ENCODE results near the gene TAP2. TPM values are rescaled to one million over a fixed set of nuclear protein-coding genes. Genes with fewer than 3 reads are reported as not detected.

Gene TAP2
- total RNA-seq, 2 experiments from 2014 or later: 96.4 to 108 TPM

DNA sequence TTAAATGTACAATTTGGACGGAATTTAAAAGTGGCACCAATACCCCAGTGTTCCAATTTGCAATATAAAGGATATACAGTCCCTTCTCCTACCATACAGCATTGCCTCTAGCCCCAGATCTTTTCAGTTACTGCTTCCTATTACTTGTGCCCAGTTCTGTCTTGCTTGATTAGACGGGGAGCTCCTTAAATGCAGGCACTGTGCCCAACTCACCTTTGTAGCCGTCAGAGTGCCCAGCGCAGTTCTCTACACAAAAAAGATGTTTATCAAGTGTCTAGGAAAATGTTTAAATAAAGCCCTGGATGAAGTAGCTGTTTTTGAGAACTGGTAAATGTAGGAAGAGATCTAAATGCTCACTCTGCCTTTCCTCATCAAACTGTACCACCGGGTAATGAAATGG, 7.6 kb downstream of the TAP2 start:
- POLR2A ChIA-PET: interaction anchor here (0.5 to 1.6 kb wide), 2 partner anchors 37 to 1954 kb away, joined by 3 to 5 read pairs; no protein-coding TSS in a partner anchor
- intact Hi-C loops (cut with micrococcal nuclease; ENCODE audit: unreplicated experiment): no loop called here
- Histone ChIP-seq H3K79me2 (ENCODE audit: insufficient read depth, low read depth, low read length) (peaks cover 4% of the 10 kb centered on the region; the same call in 1 of the 2 replicates), H3K4me3 (ENCODE audit: low read depth, low read length, poor library complexity, severe bottlenecking) (no peak overlapping the region), H3K4me2 (ENCODE audit: low read length) (no peak overlapping the region), H3K27ac (ENCODE audit: low read depth, low read length, poor library complexity, severe bottlenecking) (no peak overlapping the region), H3K9me3 (ENCODE audit: low read length) (no peaks in the 10 kb centered on the region), H3K9me2 (ENCODE audit: insufficient read depth, low read length) (no peaks in the 10 kb centered on the region), H3K36me3 (ENCODE audit: insufficient read depth, low read length) (peaks cover 93% of the 10 kb centered on the region), H3K4me1 (ENCODE audit: insufficient read depth, low read length, poor library complexity, severe bottlenecking) (peaks cover 10% of the 10 kb centered on the region), H2AFZ (ENCODE audit: low read length) (no peak overlapping the region), H4K20me1 (ENCODE audit: insufficient read depth, low read length) (no peaks in the 10 kb centered on the region)
- CTCF ChIA-PET (ENCODE audit: unreplicated experiment): no interaction called here
- TF ChIP-seq EZH2phosphoT487 (IDR thresholded peaks at IDR 0.05; ENCODE audit: borderline replicate concordance, low read depth, low read length): no peak
- TF ChIP-seq, protein P1, sequence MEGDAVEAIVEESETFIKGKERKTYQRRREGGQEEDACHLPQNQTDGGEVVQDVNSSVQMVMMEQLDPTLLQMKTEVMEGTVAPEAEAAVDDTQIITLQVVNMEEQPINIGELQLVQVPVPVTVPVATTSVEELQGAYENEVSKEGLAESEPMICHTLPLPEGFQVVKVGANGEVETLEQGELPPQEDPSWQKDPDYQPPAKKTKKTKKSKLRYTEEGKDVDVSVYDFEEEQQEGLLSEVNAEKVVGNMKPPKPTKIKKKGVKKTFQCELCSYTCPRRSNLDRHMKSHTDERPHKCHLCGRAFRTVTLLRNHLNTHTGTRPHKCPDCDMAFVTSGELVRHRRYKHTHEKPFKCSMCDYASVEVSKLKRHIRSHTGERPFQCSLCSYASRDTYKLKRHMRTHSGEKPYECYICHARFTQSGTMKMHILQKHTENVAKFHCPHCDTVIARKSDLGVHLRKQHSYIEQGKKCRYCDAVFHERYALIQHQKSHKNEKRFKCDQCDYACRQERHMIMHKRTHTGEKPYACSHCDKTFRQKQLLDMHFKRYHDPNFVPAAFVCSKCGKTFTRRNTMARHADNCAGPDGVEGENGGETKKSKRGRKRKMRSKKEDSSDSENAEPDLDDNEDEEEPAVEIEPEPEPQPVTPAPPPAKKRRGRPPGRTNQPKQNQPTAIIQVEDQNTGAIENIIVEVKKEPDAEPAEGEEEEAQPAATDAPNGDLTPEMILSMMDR (conservative IDR thresholded peaks at IDR 0.05; ENCODE audit: low read length): no peak
- no peak for DNase-seq (ENCODE audit: low spot score)
- no TSS peak for BruUV-seq (replicated peaks)

DNA sequence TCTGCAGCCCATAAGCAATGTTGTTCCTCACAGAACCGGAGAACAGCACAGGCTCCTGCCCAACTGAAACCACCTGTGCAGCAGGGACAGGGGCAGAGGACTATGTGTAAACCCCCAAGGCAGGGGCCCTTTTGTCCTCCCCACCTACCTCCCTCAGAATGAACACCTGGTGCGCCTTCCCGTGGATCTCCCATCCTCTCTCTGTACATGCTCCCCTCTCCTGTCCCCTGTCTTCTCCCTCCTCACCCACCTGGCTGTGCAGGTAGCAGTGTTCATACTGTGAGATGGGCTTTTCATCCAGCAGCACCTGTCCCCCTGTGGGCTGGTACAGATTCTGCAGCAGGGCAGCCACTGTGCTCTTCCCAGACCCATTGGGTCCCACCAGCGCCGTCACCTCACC, 8.5 kb downstream of the TAP2 start:
- Histone ChIP-seq H3K9me2 (ENCODE audit: insufficient read depth, low read length) (no peaks in the 10 kb centered on the region), H2AFZ (ENCODE audit: low read length) (no peak overlapping the region), H3K27ac (ENCODE audit: low read depth, low read length, poor library complexity, severe bottlenecking) (no peak overlapping the region), H3K4me3 (ENCODE audit: low read depth, low read length, poor library complexity, severe bottlenecking) (no peak overlapping the region), H3K9me3 (ENCODE audit: low read length) (no peaks in the 10 kb centered on the region), H3K4me1 (ENCODE audit: insufficient read depth, low read length, poor library complexity, severe bottlenecking) (peaks cover 5% of the 10 kb centered on the region), H3K4me2 (ENCODE audit: low read length) (no peak overlapping the region), H4K20me1 (ENCODE audit: insufficient read depth, low read length) (no peaks in the 10 kb centered on the region), H3K79me2 (ENCODE audit: insufficient read depth, low read depth, low read length) (0 out of 2 replicates have a peak, but pooled peaks cover 3% of the 10 kb centered on the region), H3K36me3 (ENCODE audit: insufficient read depth, low read length) (peaks cover 84% of the 10 kb centered on the region)
- CTCF ChIA-PET (ENCODE audit: unreplicated experiment): no interaction called here
- no TSS peak for BruUV-seq (replicated peaks)
- intact Hi-C loops (cut with micrococcal nuclease; ENCODE audit: unreplicated experiment): no loop called here
- DNase-seq (ENCODE audit: low spot score): no peak
- no peak for TF ChIP-seq EZH2phosphoT487 (IDR thresholded peaks at IDR 0.05; ENCODE audit: borderline replicate concordance, low read depth, low read length)
- TF ChIP-seq, protein P1 (conservative IDR thresholded peaks at IDR 0.05; ENCODE audit: low read length): no peak
- POLR2A ChIA-PET: no interaction called here

DNA sequence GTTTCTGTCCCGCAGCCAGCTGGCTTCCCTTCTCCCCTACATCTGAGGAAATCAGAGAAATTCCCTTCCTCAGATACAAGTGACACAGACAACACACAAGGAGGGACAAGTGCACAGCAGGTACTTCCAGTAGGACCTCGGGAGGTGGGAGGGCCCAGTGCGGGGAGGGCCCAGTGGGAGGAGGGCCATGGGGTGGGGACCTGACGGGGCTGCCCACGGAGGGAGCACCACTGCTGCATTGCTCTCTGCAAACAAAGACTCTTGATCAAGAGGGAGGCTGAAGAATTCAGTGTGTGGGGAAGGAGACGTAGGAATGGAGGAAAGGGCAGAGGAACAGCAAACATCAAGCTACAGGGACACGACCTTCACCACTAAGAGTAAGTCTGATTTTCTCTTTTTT, 9.0 kb downstream of the TAP2 start:
- H3K36me3 ChIP-seq (ENCODE audit: insufficient read depth, low read length): peaks cover 78% of the 10 kb centered on the region
- intact Hi-C loops (cut with micrococcal nuclease; ENCODE audit: unreplicated experiment): no loop called here
- TF ChIP-seq EZH2phosphoT487 (IDR thresholded peaks at IDR 0.05; ENCODE audit: borderline replicate concordance, low read depth, low read length): no peak
- TF ChIP-seq, protein P1 (conservative IDR thresholded peaks at IDR 0.05; ENCODE audit: low read length): no peak
- CTCF ChIA-PET (ENCODE audit: unreplicated experiment): no interaction called here
- POLR2A ChIA-PET: no interaction called here
- no peak overlapping the region for H3K4me3 ChIP-seq (ENCODE audit: low read depth, low read length, poor library complexity, severe bottlenecking)
- DNase-seq (ENCODE audit: low spot score): no peak
- H3K4me2 ChIP-seq (ENCODE audit: low read length): no peak overlapping the region
- H3K4me1 ChIP-seq (ENCODE audit: insufficient read depth, low read length, poor library complexity, severe bottlenecking): peaks cover 5% of the 10 kb centered on the region
- H3K9me2 ChIP-seq (ENCODE audit: insufficient read depth, low read length): no peaks in the 10 kb centered on the region
- H3K79me2 ChIP-seq (ENCODE audit: insufficient read depth, low read depth, low read length): 0 out of 2 replicates have a peak, but pooled peaks cover 3% of the 10 kb centered on the region
- no peak overlapping the region for H2AFZ ChIP-seq (ENCODE audit: low read length)
- no peaks in the 10 kb centered on the region for H4K20me1 ChIP-seq (ENCODE audit: insufficient read depth, low read length)
- H3K9me3 ChIP-seq (ENCODE audit: low read length): no peaks in the 10 kb centered on the region
- H3K27ac ChIP-seq (ENCODE audit: low read depth, low read length, poor library complexity, severe bottlenecking): no peak overlapping the region
- BruUV-seq (replicated peaks): no TSS peak
